Epithelial cell of proximal tubule (primary cell): ENCODE measurements around the gene DRC1. TPM values are rescaled to one million over a fixed set of nuclear protein-coding genes. Genes with fewer than 3 reads are reported as not detected.
"Not testable (repeated sequence)": the region's sequence is repeated elsewhere in the genome, so short reads cannot be mapped to it uniquely, and the experiment has no call there.

Experiments used
- DNase-seq: peaks from one replicate; pipeline ENCODE4 v3.0.0-alpha.2; 2011; ENCODE audit warnings: low read depth
- H3K4me3 ChIP-seq: 2 replicates; pipeline ENCODE4 v1.5.1; 2011; ENCODE audit warnings: low read depth, mild to moderate bottlenecking, low read length
- CTCF ChIP-seq: conservative IDR thresholded peaks from 2 replicates; pipeline ENCODE4 v1.5.1; 2012; ENCODE audit warnings: low read depth, mild to moderate bottlenecking, low read length
- total RNA-seq: library from RNA; depleted of rRNA; stranded (reverse); fragments of >200 nt; gene quantifications from 2 replicates; pipeline ENCODE4 v1.2.3, GENCODE V29; 2015

The DRC1 gene
- total RNA-seq, 1 donor from 2014 or later = not detected

- no peak for TF ChIP-seq CTCF
- H3K4me3 ChIP-seq = no peak overlapping the region
- DNase-seq = no peak
Observed at GRCh38 chr2:26363323-26363722, 38.4 kb upstream of the DRC1 start.

GRCh38 chr2:26363958-26364357 lies 37.8 kb upstream of the DRC1 start:
- DNase-seq = no peak
- TF ChIP-seq CTCF = no peak

GRCh38 chr2:26364669-26365068 lies 37.1 kb upstream of the DRC1 start:
- TF ChIP-seq CTCF = no peak
- H3K4me3 ChIP-seq = no peak overlapping the region
- no peak for DNase-seq

More at GRCh38 chr2:26363958-26364357, 37.8 kb upstream of the DRC1 start:
- no peak overlapping the region for H3K4me3 ChIP-seq

- no peak overlapping the region for H3K4me3 ChIP-seq
- no peak for TF ChIP-seq CTCF
- no peak for DNase-seq
Observed at GRCh38 chr2:26366957-26367356, 34.8 kb upstream of the DRC1 start.

- not testable (repeated sequence) for H3K4me3 ChIP-seq, DNase-seq
Observed at GRCh38 chr2:26369664-26370063, 32.1 kb upstream of the DRC1 start.

GRCh38 chr2:26370909-26371308 lies 30.8 kb upstream of the DRC1 start:
- H3K4me3 ChIP-seq, DNase-seq: not testable (repeated sequence)

GRCh38 chr2:26376799-26377198 lies 24.9 kb upstream of the DRC1 start:
- TF ChIP-seq CTCF = no peak
- no peak overlapping the region for H3K4me3 ChIP-seq
- DNase-seq = no peak

GRCh38 chr2:26380281-26380680 lies 21.4 kb upstream of the DRC1 start:
- H3K4me3 ChIP-seq = no peak overlapping the region
- no peak for DNase-seq
- no peak for TF ChIP-seq CTCF
